ENCODE measurements around the gene ANXA6. TPM values are rescaled to one million over a fixed set of nuclear protein-coding genes. Genes with fewer than 3 reads are reported as not detected.
"Not testable (repeated sequence)": the region's sequence is repeated elsewhere in the genome, so short reads cannot be mapped to it uniquely, and the experiment has no call there.

Gene ANXA6
- 81.1 and 98.2 TPM in 2 replicates for total RNA-seq (2014; rRNA removed; shearing (Covaris generic); ENCODE audit: low replicate concordance)

- in situ Hi-C loops (cut with HindIII; ENCODE audit: low pct_unique_long_range_greater_than_20kb, low sequenced_read_pairs): no loop called here
- DNase-seq (ENCODE audit: low read depth): peak; percentile 75
These were observed at the start of gene ANXA6 for GRCh38 chr5:151157426-151158286. Gene ANXA6 (minus strand): TSS chr5:151157779. CDS start chr5:151147901, 9,878 bp downstream.

GRCh38 chr5:151205411-151205810 is 47.8 kb upstream of the ANXA6 start:
- in situ Hi-C loops (cut with HindIII; ENCODE audit: low pct_unique_long_range_greater_than_20kb, low sequenced_read_pairs): no loop called here
- no peak for DNase-seq (ENCODE audit: low read depth)

GRCh38 chr5:151204051-151204450 is 46.5 kb upstream of the ANXA6 start:
- in situ Hi-C loops (cut with HindIII; ENCODE audit: low pct_unique_long_range_greater_than_20kb, low sequenced_read_pairs): no loop called here
- no peak for DNase-seq (ENCODE audit: low read depth)

- in situ Hi-C loops (cut with HindIII; ENCODE audit: low pct_unique_long_range_greater_than_20kb, low sequenced_read_pairs): no loop called here
- DNase-seq (ENCODE audit: low read depth): peak; percentile 6
These were observed 45.0 kb upstream of the ANXA6 start for GRCh38 chr5:151202381-151203139.

GRCh38 chr5:151200913-151201595 is 43.5 kb upstream of the ANXA6 start:
- in situ Hi-C loops (cut with HindIII; ENCODE audit: low pct_unique_long_range_greater_than_20kb, low sequenced_read_pairs): no loop called here
- DNase-seq (ENCODE audit: low read depth): no peak

- in situ Hi-C loops (cut with HindIII; ENCODE audit: low pct_unique_long_range_greater_than_20kb, low sequenced_read_pairs): no loop called here
- DNase-seq (ENCODE audit: low read depth): no peak
These were observed 42.1 kb upstream of the ANXA6 start for GRCh38 chr5:151199581-151200185.

DNA sequence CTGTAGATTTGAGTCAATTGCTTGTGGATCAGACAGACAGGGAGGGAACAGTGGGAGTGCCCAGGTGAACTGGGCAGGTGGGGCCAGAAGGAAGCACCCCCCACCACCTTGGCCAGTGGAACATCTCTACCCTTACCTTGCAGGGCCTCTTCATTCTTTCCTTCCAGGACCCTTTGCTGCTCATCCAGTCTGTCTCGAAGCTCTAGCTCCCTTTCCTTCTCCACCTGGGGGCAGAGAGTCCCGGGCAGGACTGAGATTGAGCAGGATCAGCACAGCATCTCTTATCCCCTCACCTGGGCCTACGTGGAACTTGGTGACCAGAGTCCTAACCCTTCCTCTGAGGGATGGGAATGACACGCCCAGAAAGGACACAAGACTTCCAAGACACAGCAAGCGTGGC is 41.3 kb upstream of the ANXA6 start:
- in situ Hi-C loops (cut with HindIII; ENCODE audit: low pct_unique_long_range_greater_than_20kb, low sequenced_read_pairs): no loop called here
- no peak for DNase-seq (ENCODE audit: low read depth)

DNA sequence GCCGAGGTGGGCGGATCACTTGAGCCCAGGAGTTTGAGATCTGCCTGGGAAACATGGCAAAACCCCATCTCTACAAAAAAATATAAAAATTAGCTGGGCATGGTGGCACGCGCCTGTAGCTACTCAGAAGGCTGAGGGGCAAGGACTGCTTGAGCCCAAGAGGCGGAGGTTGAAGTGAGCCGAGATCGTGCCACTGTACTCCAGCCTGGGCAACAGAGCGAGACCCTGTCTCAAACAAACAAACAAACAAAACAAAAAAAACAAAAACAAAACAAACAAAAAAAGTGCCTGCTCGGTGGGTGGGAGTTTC is 39.7 kb upstream of the ANXA6 start:
- DNase-seq (ENCODE audit: low read depth); in situ Hi-C loops (cut with HindIII; ENCODE audit: low pct_unique_long_range_greater_than_20kb, low sequenced_read_pairs): not testable (repeated sequence)

DNA sequence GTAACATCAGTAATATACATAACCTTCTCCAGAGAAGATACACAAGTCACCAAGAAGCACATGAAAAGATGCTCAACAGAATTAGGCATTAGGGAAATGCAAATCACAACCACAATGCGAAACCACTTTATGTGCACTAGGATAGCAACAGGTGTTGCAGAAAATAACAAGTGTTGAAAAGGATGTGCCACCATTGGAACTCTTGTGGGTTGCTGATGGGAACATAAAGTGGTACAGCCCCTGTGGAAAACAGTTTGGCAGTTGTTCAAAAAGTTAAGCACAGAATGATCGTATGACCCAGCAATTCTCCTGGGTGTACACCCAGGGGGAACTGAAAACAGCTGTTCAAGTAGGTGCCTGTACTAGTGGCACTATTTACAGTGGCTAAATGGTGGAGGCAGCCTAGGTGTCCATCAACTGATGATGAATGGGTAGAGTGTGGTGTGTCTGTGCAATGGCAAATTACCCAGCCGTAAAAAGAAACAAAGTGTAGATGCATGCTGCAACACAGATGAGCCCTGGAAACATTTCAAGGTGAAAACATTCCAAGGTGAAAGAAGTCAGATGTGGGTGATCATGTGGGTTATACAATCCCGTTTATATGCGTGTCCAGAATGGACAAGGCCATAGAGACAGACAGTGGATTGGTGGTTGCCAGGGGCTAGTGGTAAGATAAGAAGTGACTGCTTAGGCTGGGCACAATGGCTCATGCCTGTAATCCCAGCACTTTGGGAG is 39.1 kb upstream of the ANXA6 start:
- no peak for DNase-seq (ENCODE audit: low read depth)
- in situ Hi-C loops (cut with HindIII; ENCODE audit: low pct_unique_long_range_greater_than_20kb, low sequenced_read_pairs): no loop called here

DNA sequence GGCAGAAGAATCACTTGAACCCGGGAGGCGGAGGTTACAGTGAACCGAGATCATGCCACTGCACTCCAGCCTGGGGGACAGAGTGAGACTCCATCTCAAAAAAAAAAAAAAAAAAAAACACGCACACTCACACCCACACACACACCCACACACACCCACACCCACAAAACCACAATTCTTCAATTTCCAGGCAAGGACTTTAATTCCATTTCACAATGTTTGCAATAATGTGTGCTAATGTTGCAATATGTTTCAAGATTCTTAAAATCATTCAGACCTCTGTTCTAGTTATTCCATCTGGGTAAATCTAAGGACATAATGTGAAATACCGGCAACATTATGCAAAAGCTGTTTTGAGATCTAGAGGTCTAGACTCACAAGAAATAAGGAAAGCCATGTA is 38.0 kb upstream of the ANXA6 start:
- in situ Hi-C loops (cut with HindIII; ENCODE audit: low pct_unique_long_range_greater_than_20kb, low sequenced_read_pairs): no loop called here
- no peak for DNase-seq (ENCODE audit: low read depth)

DNA sequence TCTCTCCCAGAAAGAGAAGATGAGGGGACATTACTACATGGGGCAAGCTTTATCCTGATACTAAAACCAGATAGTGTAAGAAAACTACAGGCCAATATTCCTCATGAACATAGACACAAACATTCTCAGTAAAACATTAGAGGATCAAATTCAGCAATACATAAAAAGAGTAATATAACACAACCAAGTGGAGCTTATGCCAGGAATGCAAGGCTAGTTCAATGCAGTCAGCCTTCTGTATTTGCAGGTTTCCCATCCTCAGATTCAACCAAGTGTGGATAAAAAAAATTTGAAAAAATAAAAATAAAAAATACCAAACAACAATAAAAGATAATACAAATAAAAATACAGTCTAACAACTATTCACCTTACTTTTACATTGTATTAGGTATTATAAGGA is 35.0 kb upstream of the ANXA6 start:
- no peak for DNase-seq (ENCODE audit: low read depth)
- in situ Hi-C loops (cut with HindIII; ENCODE audit: low pct_unique_long_range_greater_than_20kb, low sequenced_read_pairs): no loop called here

DNA sequence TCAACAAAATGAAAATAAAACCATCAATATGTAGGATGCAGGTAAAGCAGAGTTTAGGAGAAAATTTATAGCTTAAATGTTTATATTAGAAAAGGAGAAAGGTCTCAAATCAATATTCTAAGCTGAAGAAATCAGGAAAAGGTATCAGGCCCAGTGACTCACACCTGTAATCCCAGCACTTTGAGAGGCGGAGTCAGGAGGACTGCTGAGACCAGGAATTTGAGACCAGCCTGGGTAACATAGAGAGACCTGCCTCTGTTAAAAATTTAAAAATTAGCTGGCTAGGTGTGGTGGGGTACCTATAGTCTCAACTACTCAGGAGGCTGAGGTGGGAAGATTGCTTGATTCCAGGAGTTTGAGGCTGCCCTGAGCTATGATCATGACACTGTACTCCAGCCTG is 34.1 kb upstream of the ANXA6 start:
- in situ Hi-C loops (cut with HindIII; ENCODE audit: low pct_unique_long_range_greater_than_20kb, low sequenced_read_pairs): no loop called here
- DNase-seq (ENCODE audit: low read depth): no peak

- no peak for DNase-seq (ENCODE audit: low read depth)
- in situ Hi-C loops (cut with HindIII; ENCODE audit: low pct_unique_long_range_greater_than_20kb, low sequenced_read_pairs): no loop called here
These were observed 31.6 kb upstream of the ANXA6 start for GRCh38 chr5:151189151-151189550.

GRCh38 chr5:151186538-151186937 is 29.0 kb upstream of the ANXA6 start:
- DNase-seq (ENCODE audit: low read depth): no peak
- in situ Hi-C loops (cut with HindIII; ENCODE audit: low pct_unique_long_range_greater_than_20kb, low sequenced_read_pairs): no loop called here

- DNase-seq (ENCODE audit: low read depth): no peak
- in situ Hi-C loops (cut with HindIII; ENCODE audit: low pct_unique_long_range_greater_than_20kb, low sequenced_read_pairs): no loop called here
These were observed 28.5 kb upstream of the ANXA6 start for GRCh38 chr5:151186052-151186451.

- in situ Hi-C loops (cut with HindIII; ENCODE audit: low pct_unique_long_range_greater_than_20kb, low sequenced_read_pairs): no loop called here
- DNase-seq (ENCODE audit: low read depth): no peak
These were observed 26.9 kb upstream of the ANXA6 start for GRCh38 chr5:151184316-151185042.

- no peak for DNase-seq (ENCODE audit: low read depth)
- in situ Hi-C loops (cut with HindIII; ENCODE audit: low pct_unique_long_range_greater_than_20kb, low sequenced_read_pairs): no loop called here
These were observed 26.1 kb upstream of the ANXA6 start for GRCh38 chr5:151183456-151184245.
